ENCODE results near the gene PDE4C. TPM values are rescaled to one million over a fixed set of nuclear protein-coding genes. Genes with fewer than 3 reads are reported as not detected.

PDE4C gene
- total and polyA plus RNA-seq, 10 of the 15 experiments (the other 5 are each of a cell fraction or from before 2014, with no cell fraction given), result 0.08 to 0.73 (median 0.34) TPM

- no peak for TF ChIP-seq PRDM15 (CRISPR knock-in tag; IDR thresholded peaks at IDR 0.05)
Measured at GRCh38 chr19:18197306-18197705, 28.9 kb downstream of the PDE4C start (continued).

DNA sequence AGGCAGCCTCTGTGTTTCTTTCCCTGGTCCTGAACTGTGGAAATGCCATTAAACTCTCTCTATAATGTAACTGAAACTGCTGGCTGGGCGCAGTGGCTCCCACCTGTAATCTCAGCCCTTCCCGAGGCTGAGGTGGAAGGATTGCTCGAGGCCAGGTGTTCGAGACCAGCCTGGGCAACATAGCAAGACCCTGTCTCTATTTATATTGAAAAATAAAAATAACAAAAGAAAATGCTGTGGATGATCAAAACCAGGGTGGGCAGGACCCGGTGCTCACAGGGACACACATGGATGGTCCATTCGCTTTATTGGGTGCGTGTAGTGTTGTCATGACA lies 29.8 kb downstream of the PDE4C start:
- POLR2A ChIA-PET, result no interaction called here
- TF ChIP-seq GABPA (IDR thresholded peaks at IDR 0.05; ENCODE audit: low read depth) (no peak), POU2F2 (IDR thresholded peaks at IDR 0.05; ENCODE audit: borderline replicate concordance, low read depth, low read length) (no peak)
- FAIRE-seq (no peak), ATAC-seq (no peak), DNase-seq (ENCODE audit: low read depth, low spot score) (no peak)
- H3K9me3 ChIP-seq (replicated peaks; ENCODE audit: control insufficient read depth, insufficient read depth, low read length), result no peaks in the 10 kb centered on the region
- H3K27ac ChIP-seq (ENCODE audit: control insufficient read depth, insufficient read depth), result no peak overlapping the region
- peaks cover 9% of the 10 kb centered on the region for H3K4me1 ChIP-seq (ENCODE audit: control insufficient read depth, insufficient read depth, low read length)
- H3K36me3 ChIP-seq (ENCODE audit: control insufficient read depth in 2 of 2, insufficient read depth in 2 of 2, low read length in 1 of 2), result peaks cover 5 to 20% of the 10 kb centered on the region in 2 experiments; a peak in 3 of 4 replicates
- in situ Hi-C loops (cut with MboI) (no loop called here), intact Hi-C loops (cut with micrococcal nuclease; ENCODE audit: unreplicated experiment) (no loop called here)
- SMC1A ChIA-PET (ENCODE audit: uncharacterized antibody, unreplicated experiment), result no interaction called here
- RAD21 ChIA-PET (ENCODE audit: unreplicated experiment), result no interaction called here
- no TSS peak for BruUV-seq (replicated peaks)
- H3K4me2 ChIP-seq (ENCODE audit: control insufficient read depth, insufficient read depth), result no peak overlapping the region
- CTCF ChIA-PET, result interaction anchor here (1.1 kb wide), 1 partner anchor 83 kb away, joined by 3 read pairs; no protein-coding TSS in a partner anchor
- H3K4me3 ChIP-seq, result no peak overlapping the region
- H4K20me1 ChIP-seq (ENCODE audit: control insufficient read depth, insufficient read depth), result no peaks in the 10 kb centered on the region
- no peak overlapping the region for H3K9ac ChIP-seq (ENCODE audit: control insufficient read depth, insufficient read depth, low read length)
- H3K79me2 ChIP-seq (ENCODE audit: control insufficient read depth, insufficient read depth, low read length), result peaks cover 5% of the 10 kb centered on the region
- WGBS (ENCODE audit: insufficient coverage, insufficient replicate concordance, low lambda C conversion rate, missing lambda C conversion rate), result 84% methylated on average over 7 of the region's 7 CpGs
- no peaks in the 10 kb centered on the region for H3K27me3 ChIP-seq (replicated peaks in 1 of 2; ENCODE audit: control insufficient read depth in 2 of 2, insufficient read depth in 2 of 2, low read length in 1 of 2)
- no peak overlapping the region for H2AFZ ChIP-seq (ENCODE audit: control insufficient read depth, low read depth, low read length)
